H1 (cell line): ENCODE measurements around the gene OGFOD2.

Experiments
- CBX5 ChIP-seq: fragments of 300-800, 300-1000 bp; sonication (generic); IDR thresholded peaks from 2 replicates; pipeline ENCODE4 v1.7.1; 2016; ENCODE audit warnings: antibody characterized with exemption, low read length, low read depth
- CEBPB ChIP-seq: IDR thresholded peaks from 2 replicates; pipeline ENCODE4 v1.6.1; 2012; ENCODE audit warnings: low read depth, low read length
- CHD2 ChIP-seq: IDR thresholded peaks from 2 replicates; pipeline ENCODE4 v1.6.1; 2012; ENCODE audit warnings: low read length, improper control_type of control experiment
- HDAC6 ChIP-seq: IDR thresholded peaks from one replicate; pipeline ENCODE4 v1.7.1; 2012; ENCODE audit warnings: low read depth, mild to moderate bottlenecking, inconsistent platforms, low read length, moderate library complexity
- JUND ChIP-seq: IDR thresholded peaks from 2 replicates; pipeline ENCODE4 v1.6.1; 2011; ENCODE audit warnings: mild to moderate bottlenecking, improper control_type of control experiment, low read length
- POLR2A ChIP-seq, 2 experiments: IDR thresholded peaks; 1 replicate in 1 of 2; 2 replicates in 1 of 2; pipeline ENCODE4 v1.6.1; 2011; ENCODE audit warnings: low read depth in 2 of 2, low read length in 2 of 2, mild to moderate bottlenecking in 2 of 2; ENCODE audit errors: control extremely low read depth in 1 of 2
- POLR2AphosphoS5 ChIP-seq: IDR thresholded peaks from 2 replicates; pipeline ENCODE4 v1.6.1; 2011; ENCODE audit warnings: low read depth, low read length
- SUZ12 ChIP-seq: fragments of 200-600 bp; sonication (generic); IDR thresholded peaks from 2 replicates; pipeline ENCODE4 v1.6.1; 2012; ENCODE audit warnings: mild to moderate bottlenecking, inconsistent platforms, low read length, moderate library complexity, mixed read lengths
- TF ChIP-seq, protein P1 (sequence below): IDR thresholded peaks from 2 replicates; pipeline ENCODE4 v1.6.1; 2012; ENCODE audit warnings: low read length, inconsistent platforms
- TF ChIP-seq, protein P2 (sequence below), 3 experiments: IDR thresholded peaks; 1 replicate in 2 of 3; 2 replicates in 1 of 3; pipeline versions ENCODE4 v1.5.1 to v1.6.1; 2011; ENCODE audit warnings: low read length in 3 of 3, mild to moderate bottlenecking in 3 of 3, inconsistent platforms in 2 of 3, low read depth in 1 of 3, moderate library complexity in 1 of 3; ENCODE audit not compliant: insufficient read depth in 1 of 3; ENCODE audit errors: control extremely low read depth in 1 of 3
- TF ChIP-seq, protein P3 (sequence below): IDR thresholded peaks from 2 replicates; pipeline ENCODE4 v1.6.1; 2012; ENCODE audit warnings: inconsistent platforms

DNA sequence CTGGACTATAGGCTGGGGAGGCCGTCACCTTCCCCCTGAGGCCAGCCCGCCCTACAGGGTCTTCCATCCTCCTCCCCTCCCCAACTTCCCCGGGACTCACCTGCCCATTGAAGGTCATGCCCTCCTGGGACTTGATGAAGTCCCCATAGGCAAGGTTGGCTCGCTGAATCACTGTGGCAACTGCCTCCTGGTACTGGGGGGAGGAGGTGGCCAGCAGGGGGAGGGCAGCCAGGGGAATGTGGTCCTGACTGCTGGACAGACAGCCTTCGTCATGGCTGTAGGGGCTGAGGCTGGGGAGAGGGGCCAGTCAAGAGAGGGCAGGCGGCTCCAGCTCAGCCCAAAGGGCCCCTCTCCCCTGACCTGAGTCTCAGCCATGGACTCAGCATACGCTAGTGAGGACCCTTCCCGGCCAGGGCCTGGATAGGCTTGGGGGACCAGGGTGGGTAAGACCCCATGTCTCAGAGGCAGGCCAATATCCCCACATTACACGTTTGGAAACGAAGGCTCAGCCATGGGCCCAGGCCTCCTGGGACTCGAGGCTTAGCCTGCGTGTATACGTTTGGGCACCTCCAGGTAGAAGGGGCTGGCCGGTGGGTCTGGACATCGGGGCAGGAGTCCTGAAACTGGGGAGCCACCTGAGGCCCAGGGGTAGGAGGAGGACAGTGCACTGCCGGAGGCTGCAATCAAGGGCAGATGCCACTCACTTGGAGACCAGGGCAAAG lies 21.7 kb downstream of the OGFOD2 start:
- no peak for TF ChIP-seq CEBPB
- TF ChIP-seq, protein P1, sequence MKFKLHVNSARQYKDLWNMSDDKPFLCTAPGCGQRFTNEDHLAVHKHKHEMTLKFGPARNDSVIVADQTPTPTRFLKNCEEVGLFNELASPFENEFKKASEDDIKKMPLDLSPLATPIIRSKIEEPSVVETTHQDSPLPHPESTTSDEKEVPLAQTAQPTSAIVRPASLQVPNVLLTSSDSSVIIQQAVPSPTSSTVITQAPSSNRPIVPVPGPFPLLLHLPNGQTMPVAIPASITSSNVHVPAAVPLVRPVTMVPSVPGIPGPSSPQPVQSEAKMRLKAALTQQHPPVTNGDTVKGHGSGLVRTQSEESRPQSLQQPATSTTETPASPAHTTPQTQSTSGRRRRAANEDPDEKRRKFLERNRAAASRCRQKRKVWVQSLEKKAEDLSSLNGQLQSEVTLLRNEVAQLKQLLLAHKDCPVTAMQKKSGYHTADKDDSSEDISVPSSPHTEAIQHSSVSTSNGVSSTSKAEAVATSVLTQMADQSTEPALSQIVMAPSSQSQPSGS, result no peak
- TF ChIP-seq, protein P2, sequence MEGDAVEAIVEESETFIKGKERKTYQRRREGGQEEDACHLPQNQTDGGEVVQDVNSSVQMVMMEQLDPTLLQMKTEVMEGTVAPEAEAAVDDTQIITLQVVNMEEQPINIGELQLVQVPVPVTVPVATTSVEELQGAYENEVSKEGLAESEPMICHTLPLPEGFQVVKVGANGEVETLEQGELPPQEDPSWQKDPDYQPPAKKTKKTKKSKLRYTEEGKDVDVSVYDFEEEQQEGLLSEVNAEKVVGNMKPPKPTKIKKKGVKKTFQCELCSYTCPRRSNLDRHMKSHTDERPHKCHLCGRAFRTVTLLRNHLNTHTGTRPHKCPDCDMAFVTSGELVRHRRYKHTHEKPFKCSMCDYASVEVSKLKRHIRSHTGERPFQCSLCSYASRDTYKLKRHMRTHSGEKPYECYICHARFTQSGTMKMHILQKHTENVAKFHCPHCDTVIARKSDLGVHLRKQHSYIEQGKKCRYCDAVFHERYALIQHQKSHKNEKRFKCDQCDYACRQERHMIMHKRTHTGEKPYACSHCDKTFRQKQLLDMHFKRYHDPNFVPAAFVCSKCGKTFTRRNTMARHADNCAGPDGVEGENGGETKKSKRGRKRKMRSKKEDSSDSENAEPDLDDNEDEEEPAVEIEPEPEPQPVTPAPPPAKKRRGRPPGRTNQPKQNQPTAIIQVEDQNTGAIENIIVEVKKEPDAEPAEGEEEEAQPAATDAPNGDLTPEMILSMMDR (IDR thresholded peaks at IDR 0.05; ENCODE audit: control extremely low read depth in 1 of 3, insufficient read depth in 1 of 3, low read depth in 1 of 3, low read length in 3 of 3), result no peak
- TF ChIP-seq HDAC6, result no peak
- TF ChIP-seq POLR2A (IDR thresholded peaks at IDR 0.05; ENCODE audit: control extremely low read depth in 1 of 2, low read depth in 2 of 2, low read length in 2 of 2), result no peak
- no peak for TF ChIP-seq SUZ12
- no peak for TF ChIP-seq CHD2
- no peak for TF ChIP-seq POLR2AphosphoS5
- TF ChIP-seq, protein P3, sequence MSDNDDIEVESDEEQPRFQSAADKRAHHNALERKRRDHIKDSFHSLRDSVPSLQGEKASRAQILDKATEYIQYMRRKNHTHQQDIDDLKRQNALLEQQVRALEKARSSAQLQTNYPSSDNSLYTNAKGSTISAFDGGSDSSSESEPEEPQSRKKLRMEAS, result no peak
- no peak for TF ChIP-seq CBX5
- TF ChIP-seq JUND, result no peak
